Measurements from ENCODE around the gene PRDM11. TPM values are rescaled to one million over a fixed set of nuclear protein-coding genes. Genes with fewer than 3 reads are reported as not detected.

PRDM11 gene
- total RNA-seq, 1 experiment from 2014 or later = 8.1 TPM

DNA sequence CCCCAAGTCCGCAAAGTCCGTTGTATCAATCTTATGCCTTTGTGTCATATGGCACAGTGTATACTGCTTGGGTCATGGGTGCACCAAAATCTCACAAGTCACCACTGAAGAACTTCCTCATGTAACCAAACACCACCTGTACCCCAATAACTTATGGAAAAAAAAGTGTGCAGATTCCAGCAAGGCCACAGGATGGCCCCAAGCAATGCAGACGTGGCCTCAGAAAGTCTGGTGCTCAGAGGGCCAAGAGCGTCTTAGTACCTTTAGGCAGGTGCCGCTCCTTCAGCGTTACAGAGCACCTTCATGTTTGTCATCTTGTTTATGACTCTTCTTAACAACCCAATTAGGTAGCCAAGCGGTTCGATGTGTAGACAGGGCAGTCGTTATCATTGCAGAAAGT lies 65.3 kb downstream of the PRDM11 start:
- H3K27ac Mint-ChIP-seq (ENCODE audit: unreplicated experiment) = no peak overlapping the region
- intact Hi-C loops (cut with micrococcal nuclease; ENCODE audit: unreplicated experiment) = loop anchor here (1.0 kb wide), 1 partner anchor 82 kb away; no protein-coding TSS in a partner anchor
- TF ChIP-seq CTCF (IDR thresholded peaks at IDR 0.05; ENCODE audit: unreplicated experiment) = no peak
- H3K4me3 Mint-ChIP-seq (ENCODE audit: low read depth, unreplicated experiment) = no peak overlapping the region
- H3K9me3 Mint-ChIP-seq (ENCODE audit: low read depth, unreplicated experiment) = no peaks in the 10 kb centered on the region
- CTCF ChIA-PET = no interaction called here
- H3K4me1 Mint-ChIP-seq (ENCODE audit: low read depth, unreplicated experiment) = no peaks in the 10 kb centered on the region
- BruUV-seq (replicated peaks) = no TSS peak
- no peak for DNase-seq
- no peaks in the 10 kb centered on the region for H3K36me3 Mint-ChIP-seq (ENCODE audit: insufficient read depth, unreplicated experiment)
- no peaks in the 10 kb centered on the region for H3K27me3 Mint-ChIP-seq (ENCODE audit: unreplicated experiment)

- no peak overlapping the region for H3K27ac Mint-ChIP-seq (ENCODE audit: unreplicated experiment)
- H3K4me3 Mint-ChIP-seq (ENCODE audit: low read depth, unreplicated experiment) = no peak overlapping the region
- CTCF ChIA-PET = no interaction called here
- no peaks in the 10 kb centered on the region for H3K27me3 Mint-ChIP-seq (ENCODE audit: unreplicated experiment)
- H3K9me3 Mint-ChIP-seq (ENCODE audit: low read depth, unreplicated experiment) = no peaks in the 10 kb centered on the region
- intact Hi-C loops (cut with micrococcal nuclease; ENCODE audit: unreplicated experiment) = no loop called here
- H3K36me3 Mint-ChIP-seq (ENCODE audit: insufficient read depth, unreplicated experiment) = no peaks in the 10 kb centered on the region
- TF ChIP-seq CTCF (IDR thresholded peaks at IDR 0.05; ENCODE audit: unreplicated experiment) = peak; percentile 23
- DNase-seq = no peak
- no TSS peak for BruUV-seq (replicated peaks)
- H3K4me1 Mint-ChIP-seq (ENCODE audit: low read depth, unreplicated experiment) = no peaks in the 10 kb centered on the region
Observed at GRCh38 chr11:45212566-45213315, 66.3 kb downstream of the PRDM11 start.

GRCh38 chr11:45213316-45213665 lies 66.9 kb downstream of the PRDM11 start:
- H3K27ac Mint-ChIP-seq (ENCODE audit: unreplicated experiment) = no peak overlapping the region
- CTCF ChIA-PET = no interaction called here
- no peaks in the 10 kb centered on the region for H3K9me3 Mint-ChIP-seq (ENCODE audit: low read depth, unreplicated experiment)
- H3K4me3 Mint-ChIP-seq (ENCODE audit: low read depth, unreplicated experiment) = no peak overlapping the region
- intact Hi-C loops (cut with micrococcal nuclease; ENCODE audit: unreplicated experiment) = no loop called here
- TF ChIP-seq CTCF (IDR thresholded peaks at IDR 0.05; ENCODE audit: unreplicated experiment) = no peak
- H3K4me1 Mint-ChIP-seq (ENCODE audit: low read depth, unreplicated experiment) = no peaks in the 10 kb centered on the region
- no TSS peak for BruUV-seq (replicated peaks)
- H3K36me3 Mint-ChIP-seq (ENCODE audit: insufficient read depth, unreplicated experiment) = no peaks in the 10 kb centered on the region
- DNase-seq = no peak
- no peaks in the 10 kb centered on the region for H3K27me3 Mint-ChIP-seq (ENCODE audit: unreplicated experiment)

GRCh38 chr11:45213717-45214116 lies 67.3 kb downstream of the PRDM11 start:
- H3K4me1 Mint-ChIP-seq (ENCODE audit: low read depth, unreplicated experiment) = no peaks in the 10 kb centered on the region
- DNase-seq = no peak
- intact Hi-C loops (cut with micrococcal nuclease; ENCODE audit: unreplicated experiment) = no loop called here
- no peaks in the 10 kb centered on the region for H3K9me3 Mint-ChIP-seq (ENCODE audit: low read depth, unreplicated experiment)
- BruUV-seq (replicated peaks) = no TSS peak
- no peak for TF ChIP-seq CTCF (IDR thresholded peaks at IDR 0.05; ENCODE audit: unreplicated experiment)
- H3K4me3 Mint-ChIP-seq (ENCODE audit: low read depth, unreplicated experiment) = no peak overlapping the region
- no peak overlapping the region for H3K27ac Mint-ChIP-seq (ENCODE audit: unreplicated experiment)
- H3K36me3 Mint-ChIP-seq (ENCODE audit: insufficient read depth, unreplicated experiment) = no peaks in the 10 kb centered on the region
- CTCF ChIA-PET = no interaction called here
- H3K27me3 Mint-ChIP-seq (ENCODE audit: unreplicated experiment) = no peaks in the 10 kb centered on the region
